Endodermal cell (in vitro differentiated cells): ENCODE data around the gene TMPRSS11D. TPM values are rescaled to one million over a fixed set of nuclear protein-coding genes. Genes with fewer than 3 reads are reported as not detected.

Experiments used
- DNase-seq: peaks from one replicate; pipeline ENCODE4 v3.0.0-alpha.2; 2017
- H3K27ac ChIP-seq: 2 replicates; pipeline ENCODE4 v1.5.1; 2013; ENCODE audit warnings: mild to moderate bottlenecking, low read depth, low read length, moderate library complexity
- H3K27me3 ChIP-seq: 2 replicates; pipeline ENCODE4 v1.6.1; 2013; ENCODE audit warnings: mild to moderate bottlenecking, low read length, moderate library complexity; ENCODE audit not compliant: insufficient read depth, control insufficient read depth, poor library complexity, severe bottlenecking
- H3K36me3 ChIP-seq: 2 replicates; pipeline ENCODE4 v1.7.0; 2013; ENCODE audit warnings: mild to moderate bottlenecking, low read length, moderate library complexity; ENCODE audit not compliant: control insufficient read depth, insufficient read depth
- H3K4me1 ChIP-seq: one replicate; pipeline ENCODE4 v1.7.0; 2013; ENCODE audit warnings: low read length; ENCODE audit not compliant: control insufficient read depth, insufficient read depth
- H3K4me3 ChIP-seq: 2 replicates; pipeline ENCODE4 v1.5.1; 2013; ENCODE audit warnings: mild to moderate bottlenecking, low read length, moderate library complexity
- H3K9ac ChIP-seq: 2 replicates; pipeline ENCODE4 v1.6.1; 2013; ENCODE audit warnings: mild to moderate bottlenecking, low read length, moderate library complexity; ENCODE audit not compliant: poor library complexity, severe bottlenecking; ENCODE audit errors: extremely low read depth
- H3K9me3 ChIP-seq: 2 replicates; pipeline ENCODE4 v1.6.1; 2013; ENCODE audit warnings: mild to moderate bottlenecking, low read length, moderate library complexity; ENCODE audit not compliant: control insufficient read depth
- H3K27ac Mint-ChIP-seq: 2 replicates; pipeline ENCODE4 v1.8.0; 2020; ENCODE audit warnings: mixed read lengths
- H3K27me3 Mint-ChIP-seq: 2 replicates; pipeline ENCODE4 v1.8.0; 2021; ENCODE audit warnings: mild to moderate bottlenecking, mixed read lengths; ENCODE audit not compliant: insufficient read depth
- H3K36me3 Mint-ChIP-seq: 2 replicates; pipeline ENCODE4 v1.8.0; 2020; ENCODE audit warnings: low read depth, mixed read lengths
- H3K4me1 Mint-ChIP-seq: 2 replicates; pipeline ENCODE4 v1.8.0; 2020; ENCODE audit warnings: mixed read lengths
- H3K4me3 Mint-ChIP-seq: 2 replicates; pipeline ENCODE4 v1.8.0; 2020; ENCODE audit warnings: mild to moderate bottlenecking, moderate library complexity, mixed read lengths
- H3K9me3 Mint-ChIP-seq: 2 replicates; pipeline ENCODE4 v1.8.0; 2020; ENCODE audit warnings: mild to moderate bottlenecking, mixed read lengths
- CTCF ChIP-seq: fragments of 200-600 bp; sonication (generic); conservative IDR thresholded peaks from 2 replicates; pipeline ENCODE4 v1.5.0; 2021; ENCODE audit warnings: antibody characterized with exemption, mild to moderate bottlenecking
- WGBS, 2 experiments: methylation state at CpG; one replicate each; pipeline versions ENCODE4 v1.1.5 to v1.1.7; 2013; ENCODE audit warnings: missing lambda C conversion rate in 2 of 2, mixed read lengths in 1 of 2; ENCODE audit not compliant: insufficient coverage in 1 of 2, insufficient read length in 1 of 2; 5-methylcytosine and 5-hydroxymethylcytosine counted together
- total RNA-seq, 2 donors: library from RNA; stranded (reverse); fragmentation: NEBNext Ultra II Directional in 1 of 2; extraction: Animal tissue kit (Norgen Biotek cat#: 25700) in 1 of 2; gene quantifications; 2 replicates in 1 of 2; 3 replicates in 1 of 2; pipeline ENCODE4 v1.2.1, GENCODE V29; 2021

TMPRSS11D gene
- total RNA-seq, 2 donors from 2014 or later: not detected

DNA sequence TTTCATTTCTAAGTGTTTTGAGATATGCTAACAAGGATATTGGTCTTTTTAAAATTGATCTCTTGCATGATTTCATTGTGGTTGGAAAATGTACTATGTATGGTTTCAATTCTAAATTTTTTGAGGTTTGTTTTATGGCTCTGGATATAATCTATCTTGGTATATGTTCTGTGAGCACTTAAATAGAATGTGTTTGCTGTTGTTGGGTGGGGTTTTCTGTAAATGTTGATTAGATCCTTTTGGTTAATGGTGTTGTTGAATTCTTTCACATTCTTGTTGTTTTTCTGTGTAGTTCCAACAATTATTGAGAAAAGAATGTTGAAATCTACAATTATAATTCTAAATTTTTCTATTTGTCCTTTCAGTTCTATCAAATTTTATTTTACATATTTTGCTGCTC is 87.0 kb downstream of the TMPRSS11D start:
- Histone ChIP-seq H3K9me3 (no peaks in the 10 kb centered on the region), H3K4me3 (no peak overlapping the region), H3K4me1 (no peaks in the 10 kb centered on the region), H3K36me3 (no peaks in the 10 kb centered on the region), H3K27ac (no peak overlapping the region), H3K27me3 (no peaks in the 10 kb centered on the region), H3K9ac (no peak overlapping the region)
- DNase-seq: no peak
- Mint-ChIP-seq H3K4me1 (no peaks in the 10 kb centered on the region), H3K36me3 (no peaks in the 10 kb centered on the region), H3K27me3 (no peaks in the 10 kb centered on the region), H3K4me3 (no peak overlapping the region), H3K9me3 (no peaks in the 10 kb centered on the region), H3K27ac (no peak overlapping the region)
- no peak for TF ChIP-seq CTCF

GRCh38 chr4:67790721-67791120 is 93.1 kb downstream of the TMPRSS11D start:
- H3K36me3 ChIP-seq: no peaks in the 10 kb centered on the region
- H3K9me3 Mint-ChIP-seq: no peaks in the 10 kb centered on the region
- no peak overlapping the region for H3K4me3 Mint-ChIP-seq

GRCh38 chr4:67787311-67787710 is 96.5 kb downstream of the TMPRSS11D start:
- no peaks in the 10 kb centered on the region for H3K27me3 ChIP-seq
- H3K9ac ChIP-seq: no peak overlapping the region
- H3K4me1 Mint-ChIP-seq: no peaks in the 10 kb centered on the region
- no peaks in the 10 kb centered on the region for H3K9me3 ChIP-seq
- DNase-seq: no peak
- H3K4me1 ChIP-seq: no peaks in the 10 kb centered on the region
- no peak overlapping the region for H3K27ac ChIP-seq
- H3K36me3 ChIP-seq: no peaks in the 10 kb centered on the region
- no peak overlapping the region for H3K27ac Mint-ChIP-seq
- no peak overlapping the region for H3K4me3 Mint-ChIP-seq
- no peaks in the 10 kb centered on the region for H3K36me3 Mint-ChIP-seq
- 89 to 92% methylated on average over 2 of the region's 2 CpGs for WGBS, 2 experiments
- no peak overlapping the region for H3K4me3 ChIP-seq
- H3K27me3 Mint-ChIP-seq: no peaks in the 10 kb centered on the region
- TF ChIP-seq CTCF: no peak
- H3K9me3 Mint-ChIP-seq: no peaks in the 10 kb centered on the region

More at GRCh38 chr4:67790721-67791120, 93.1 kb downstream of the TMPRSS11D start:
- Histone ChIP-seq H3K4me1 (no peaks in the 10 kb centered on the region), H3K4me3 (no peak overlapping the region), H3K9me3 (no peaks in the 10 kb centered on the region), H3K27me3 (no peaks in the 10 kb centered on the region), H3K9ac (no peak overlapping the region), H3K27ac (no peak overlapping the region)
- no peaks in the 10 kb centered on the region for H3K27me3 Mint-ChIP-seq
- H3K36me3 Mint-ChIP-seq: no peaks in the 10 kb centered on the region
- H3K27ac Mint-ChIP-seq: no peak overlapping the region
- TF ChIP-seq CTCF: no peak
- no peaks in the 10 kb centered on the region for H3K4me1 Mint-ChIP-seq
- no peak for DNase-seq
